ENCODE data around the gene GALNT4. TPM values are rescaled to one million over a fixed set of nuclear protein-coding genes. Genes with fewer than 3 reads are reported as not detected.

GALNT4 gene
- total and polyA plus RNA-seq, 2 of the 13 experiments (the other 11 are each of a cell fraction or from before 2014, with no cell fraction given): 4.9 to 6.8 TPM

DNA sequence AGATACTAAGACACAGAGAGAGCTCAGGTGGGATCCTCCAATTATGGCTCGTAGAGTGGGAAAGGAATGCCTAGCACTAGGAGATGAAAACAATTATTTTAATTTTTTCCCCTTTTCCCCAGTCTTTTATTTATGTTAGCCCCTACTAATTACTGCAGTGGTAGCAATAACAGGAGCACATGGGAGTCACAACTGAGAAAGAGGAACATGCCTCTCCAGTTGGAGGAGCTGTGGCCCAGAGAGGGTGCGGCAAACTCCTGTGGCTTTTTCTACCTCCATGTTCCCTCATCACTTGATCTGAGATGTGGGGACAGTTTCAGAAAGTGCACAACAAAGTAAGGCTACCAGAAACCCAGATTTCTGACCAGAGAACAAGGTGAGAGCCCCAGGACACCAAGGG lies 27.2 kb upstream of the GALNT4 start:
- Histone ChIP-seq H3K27ac (ENCODE audit: extremely low read length, insufficient read depth, low read length) (no peak overlapping the region), H2AFZ (ENCODE audit: low read length) (no peak overlapping the region), H3K9ac (ENCODE audit: insufficient read depth, low read depth, low read length) (no peak overlapping the region), H3K4me1 (ENCODE audit: insufficient read depth, low read length) (no peaks in the 10 kb centered on the region), H3K79me2 (ENCODE audit: insufficient read depth, low read length) (no peaks in the 10 kb centered on the region), H3K9me3 (ENCODE audit: low read length) (no peaks in the 10 kb centered on the region), H4K20me1 (ENCODE audit: insufficient read depth, low read length) (no peaks in the 10 kb centered on the region), H3K4me2 (ENCODE audit: low read depth, low read length) (no peak overlapping the region), H3K27me3 (ENCODE audit: control insufficient read depth in 1 of 2, insufficient read depth in 2 of 2, low read length in 2 of 2) (no peaks in the 10 kb centered on the region), H3K36me3 (replicated peaks in 1 of 2; ENCODE audit: control insufficient read depth in 1 of 2, insufficient read depth in 2 of 2, low read length in 2 of 2) (no peaks in the 10 kb centered on the region), H3K4me3 (replicated peaks in 1 of 3; ENCODE audit: insufficient read depth in 1 of 3, low read depth in 2 of 3, low read length in 3 of 3) (no peak overlapping the region)
- TF ChIP-seq, protein P1, sequence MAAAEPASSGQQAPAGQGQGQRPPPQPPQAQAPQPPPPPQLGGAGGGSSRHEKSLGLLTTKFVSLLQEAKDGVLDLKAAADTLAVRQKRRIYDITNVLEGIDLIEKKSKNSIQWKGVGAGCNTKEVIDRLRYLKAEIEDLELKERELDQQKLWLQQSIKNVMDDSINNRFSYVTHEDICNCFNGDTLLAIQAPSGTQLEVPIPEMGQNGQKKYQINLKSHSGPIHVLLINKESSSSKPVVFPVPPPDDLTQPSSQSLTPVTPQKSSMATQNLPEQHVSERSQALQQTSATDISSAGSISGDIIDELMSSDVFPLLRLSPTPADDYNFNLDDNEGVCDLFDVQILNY (CRISPR knock-in tag; conservative IDR thresholded peaks at IDR 0.05): no peak
- TF ChIP-seq KDM5A (IDR thresholded peaks at IDR 0.05; ENCODE audit: borderline replicate concordance, low read length): no peak
- no peak for TF ChIP-seq HNRNPUL1 (IDR thresholded peaks at IDR 0.05; ENCODE audit: low read depth, low read length)
- 0 out of 2 replicates have a peak, but pooled peaks have one; percentile 27 for TF ChIP-seq STAG1 (CRISPR knock-in tag; IDR thresholded peaks at IDR 0.05)
- TF ChIP-seq, protein P2, sequence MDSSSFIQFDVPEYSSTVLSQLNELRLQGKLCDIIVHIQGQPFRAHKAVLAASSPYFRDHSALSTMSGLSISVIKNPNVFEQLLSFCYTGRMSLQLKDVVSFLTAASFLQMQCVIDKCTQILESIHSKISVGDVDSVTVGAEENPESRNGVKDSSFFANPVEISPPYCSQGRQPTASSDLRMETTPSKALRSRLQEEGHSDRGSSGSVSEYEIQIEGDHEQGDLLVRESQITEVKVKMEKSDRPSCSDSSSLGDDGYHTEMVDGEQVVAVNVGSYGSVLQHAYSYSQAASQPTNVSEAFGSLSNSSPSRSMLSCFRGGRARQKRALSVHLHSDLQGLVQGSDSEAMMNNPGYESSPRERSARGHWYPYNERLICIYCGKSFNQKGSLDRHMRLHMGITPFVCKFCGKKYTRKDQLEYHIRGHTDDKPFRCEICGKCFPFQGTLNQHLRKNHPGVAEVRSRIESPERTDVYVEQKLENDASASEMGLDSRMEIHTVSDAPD (CRISPR knock-in tag; IDR thresholded peaks at IDR 0.05): no peak
- BruUV-seq (replicated peaks): no TSS peak
- ChIA-PET POLR2A (no interaction called here), CTCF (ENCODE audit: low intra/inter-chr PET ratio, low total read pairs) (no interaction called here)
- 56% methylated on average over 2 of the region's 2 CpGs for WGBS (ENCODE audit: low lambda C conversion rate)
- no peak for DNase-seq (ENCODE audit: low spot score)
- intact Hi-C loops (cut with micrococcal nuclease; ENCODE audit: unreplicated experiment) (no loop called here), in situ Hi-C loops (cut with HindIII; ENCODE audit: extremely low pct_ligation_motif_present, low pct_unique_long_range_greater_than_20kb) (no loop called here)
- no peak for FAIRE-seq
- no peak for ATAC-seq

DNA sequence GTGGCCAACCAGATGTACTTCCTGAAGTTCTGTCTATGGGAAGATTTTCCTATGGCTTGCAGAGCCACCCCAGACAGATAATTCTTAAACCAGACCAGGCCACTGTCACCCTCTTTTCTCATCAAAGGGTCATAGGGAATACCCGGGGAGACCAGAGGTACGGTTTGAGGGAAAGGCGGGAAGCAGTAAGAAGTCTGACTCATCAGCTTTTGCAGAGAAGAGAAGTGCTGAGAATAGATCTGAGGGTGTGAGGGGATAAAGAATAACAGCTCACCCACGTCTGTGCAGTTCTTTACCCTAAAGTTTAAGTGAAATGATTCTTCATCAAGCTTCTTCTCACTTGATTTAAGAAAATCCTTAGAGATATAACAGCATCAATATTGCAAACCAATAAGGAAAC lies 22.5 kb upstream of the GALNT4 start:
- DNase-seq (ENCODE audit: low spot score) (no peak), ATAC-seq (no peak), FAIRE-seq (no peak)
- intact Hi-C loops (cut with micrococcal nuclease; ENCODE audit: unreplicated experiment): no loop called here
- no peak overlapping the region for H3K27ac ChIP-seq (ENCODE audit: extremely low read length, insufficient read depth, low read length)
- no peaks in the 10 kb centered on the region for H3K36me3 ChIP-seq (replicated peaks in 1 of 2; ENCODE audit: control insufficient read depth in 1 of 2, insufficient read depth in 2 of 2, low read length in 2 of 2)
- in situ Hi-C loops (cut with HindIII; ENCODE audit: extremely low pct_ligation_motif_present, low pct_unique_long_range_greater_than_20kb): loop anchor here (10.0 to 25.0 kb wide), 2 partner anchors 158 to 415 kb away; partner anchors contain the start of gene ATP2B1
- no peak for TF ChIP-seq ZC3H4 (CRISPR knock-in tag; IDR thresholded peaks at IDR 0.05; ENCODE audit: borderline replicate concordance)
- H3K79me2 ChIP-seq (ENCODE audit: insufficient read depth, low read length): no peaks in the 10 kb centered on the region
- H3K4me1 ChIP-seq (ENCODE audit: insufficient read depth, low read length): peaks cover 11% of the 10 kb centered on the region
- no peaks in the 10 kb centered on the region for H3K27me3 ChIP-seq (ENCODE audit: control insufficient read depth in 1 of 2, insufficient read depth in 2 of 2, low read length in 2 of 2)
- no peak overlapping the region for H2AFZ ChIP-seq (ENCODE audit: low read length)
- no peak overlapping the region for H3K9ac ChIP-seq (ENCODE audit: insufficient read depth, low read depth, low read length)
- CTCF ChIA-PET (ENCODE audit: low intra/inter-chr PET ratio, low total read pairs): no interaction called here
- no TSS peak for BruUV-seq (replicated peaks)
- WGBS (ENCODE audit: low lambda C conversion rate): 51% methylated on average over 4 of the region's 4 CpGs
- POLR2A ChIA-PET: interaction anchor here (1.1 kb wide), 1 partner anchor 162 kb away, joined by 5 read pairs; the partner anchor contains the start of gene ATP2B1
- H3K4me2 ChIP-seq (ENCODE audit: low read depth, low read length): no peak overlapping the region
- no peaks in the 10 kb centered on the region for H3K9me3 ChIP-seq (ENCODE audit: low read length)
- H4K20me1 ChIP-seq (ENCODE audit: insufficient read depth, low read length): no peaks in the 10 kb centered on the region; the same call in 1 of the 2 replicates
- H3K4me3 ChIP-seq (replicated peaks in 1 of 3; ENCODE audit: insufficient read depth in 1 of 3, low read depth in 2 of 3, low read length in 3 of 3): no peak overlapping the region
